Measurements from ENCODE around the gene SLC8B1.
"Not testable (repeated sequence)": the region's sequence is repeated elsewhere in the genome, so short reads cannot be mapped to it uniquely, and the experiment has no call there.

SLC8B1 gene

DNA sequence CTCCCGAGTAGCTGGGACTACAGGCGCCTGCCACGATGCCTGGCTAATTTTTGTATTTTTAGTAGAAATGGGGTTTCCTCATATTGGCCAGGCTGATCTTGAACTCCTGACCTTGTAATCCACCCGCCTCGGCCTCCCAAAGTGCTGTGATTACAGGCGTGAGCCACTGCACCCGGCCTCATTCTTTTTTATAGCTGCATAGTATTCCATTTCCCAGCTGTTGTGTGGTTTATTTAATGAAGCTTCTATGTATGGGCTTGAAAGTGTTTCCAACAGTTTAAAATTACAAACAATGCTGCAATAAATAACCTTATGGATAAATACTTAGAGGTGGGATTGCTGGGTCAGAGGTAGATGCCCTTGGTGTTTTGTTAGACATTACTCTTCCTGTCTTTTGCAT, 19.3 kb upstream of the SLC8B1 start:
- not testable (repeated sequence) for H3K9me3 ChIP-seq (ENCODE audit: control insufficient read depth, low read length); H4K91ac ChIP-seq (ENCODE audit: low read length); H3K4ac ChIP-seq (ENCODE audit: low read depth in 1 of 2, low read length in 2 of 2); H3K4me3 ChIP-seq (ENCODE audit: insufficient read depth in 1 of 2, low read depth in 1 of 2, low read length in 2 of 2); H3K36me3 ChIP-seq (ENCODE audit: control insufficient read depth in 1 of 2, insufficient read depth in 2 of 2, low read depth in 1 of 2, low read length in 2 of 2); H3K23ac ChIP-seq (ENCODE audit: low read length in 2 of 2); H3K14ac ChIP-seq (ENCODE audit: low read length in 2 of 2); H3K4me2 ChIP-seq (ENCODE audit: low read length, poor library complexity, severe bottlenecking); H2AK5ac ChIP-seq (ENCODE audit: low read length, severe bottlenecking); H3K18ac ChIP-seq (ENCODE audit: low read depth in 1 of 2, low read length in 2 of 2); H2BK5ac ChIP-seq (ENCODE audit: low read depth, low read length, poor library complexity, severe bottlenecking); H2BK15ac ChIP-seq (ENCODE audit: low read depth, poor library complexity, severe bottlenecking); H3K9ac ChIP-seq (ENCODE audit: low read length); H4K8ac ChIP-seq (ENCODE audit: low read length); H3K4me1 ChIP-seq (ENCODE audit: control insufficient read depth, insufficient read depth, low read depth, low read length); H2BK120ac ChIP-seq (ENCODE audit: low read depth, low read length); H2AFZ ChIP-seq (ENCODE audit: low read depth, low read length); H3K27me3 ChIP-seq (ENCODE audit: control insufficient read depth in 1 of 2, insufficient read depth in 1 of 2, low read length in 2 of 2); H2BK12ac ChIP-seq (ENCODE audit: low read length in 2 of 2); DNase-seq; H3K79me1 ChIP-seq (replicated peaks; ENCODE audit: low read length, poor library complexity, severe bottlenecking); H3K27ac ChIP-seq (ENCODE audit: low read length, poor library complexity, severe bottlenecking)
- WGBS: 92% methylated on average over 5 of the region's 7 CpGs

DNA sequence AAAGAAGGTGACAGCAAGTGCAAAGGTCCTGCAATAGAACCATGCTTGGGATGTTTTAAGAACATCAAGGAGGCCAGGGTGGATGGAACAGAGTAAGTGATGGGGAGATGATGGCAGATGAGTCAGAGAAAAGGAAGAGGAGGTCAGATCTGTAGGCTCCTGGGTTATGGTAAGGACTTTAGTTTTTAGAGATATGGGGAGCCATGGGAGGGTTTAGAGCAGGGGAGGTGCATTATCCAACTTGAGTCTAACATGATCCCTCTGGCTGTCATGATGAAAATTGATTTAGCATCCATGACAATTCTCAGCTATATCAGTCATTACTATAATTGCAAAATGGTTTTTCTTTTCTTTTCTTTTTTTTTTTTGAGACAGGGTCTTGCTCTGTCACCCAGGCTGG, 16.2 kb upstream of the SLC8B1 start:
- no peak overlapping the region for H3K9ac ChIP-seq (ENCODE audit: low read length)
- no peak overlapping the region for H2AFZ ChIP-seq (ENCODE audit: low read depth, low read length)

DNA sequence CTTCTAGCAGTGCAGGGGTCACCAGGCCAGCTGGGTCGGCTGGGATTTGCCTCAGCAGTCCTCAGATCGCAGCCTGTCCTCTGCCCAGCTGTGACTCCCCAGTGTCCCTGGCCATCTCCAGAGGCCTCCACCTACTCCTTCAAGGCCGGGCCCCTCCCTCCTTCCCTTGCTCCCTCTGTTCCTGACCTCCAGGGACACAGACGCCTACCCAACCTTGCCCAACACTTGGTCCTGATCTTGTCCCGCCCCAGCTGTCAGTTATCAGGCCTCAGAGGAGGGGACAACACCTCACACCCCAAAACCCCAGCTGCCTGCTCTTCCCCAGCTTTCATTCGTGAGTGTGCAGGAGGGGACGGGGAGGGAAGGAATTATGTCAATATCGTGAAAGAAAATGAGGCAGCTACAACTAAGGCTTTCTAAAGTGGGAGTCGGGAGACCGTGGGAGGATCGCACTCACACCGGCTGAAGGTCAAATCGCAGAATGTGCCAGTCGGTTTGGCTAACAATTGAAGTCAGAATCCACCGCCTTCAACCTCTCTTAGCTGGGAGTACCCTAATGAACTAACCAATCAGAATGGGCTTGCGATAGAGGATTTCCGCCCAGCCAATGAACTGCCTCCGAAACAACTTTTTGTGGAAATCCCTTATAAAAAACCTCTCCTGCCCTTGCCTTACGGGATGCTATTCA, 14.1 kb upstream of the SLC8B1 start:
- H4K91ac ChIP-seq (ENCODE audit: low read length): no peak overlapping the region
- peaks cover 0 to 11% of the 10 kb centered on the region in 2 experiments for H3K27me3 ChIP-seq (ENCODE audit: control insufficient read depth in 1 of 2, insufficient read depth in 1 of 2, low read length in 2 of 2)
- no peak overlapping the region for H2AK5ac ChIP-seq (ENCODE audit: low read length, severe bottlenecking)
- no peak overlapping the region for H2BK120ac ChIP-seq (ENCODE audit: low read depth, low read length)
- H3K36me3 ChIP-seq (ENCODE audit: control insufficient read depth in 1 of 2, insufficient read depth in 2 of 2, low read depth in 1 of 2, low read length in 2 of 2): no peaks in the 10 kb centered on the region
- WGBS: 81% methylated on average over 19 of the region's 19 CpGs
- no peak for DNase-seq
- no peak overlapping the region for H3K14ac ChIP-seq (ENCODE audit: low read length in 2 of 2)
- no peak overlapping the region for H4K8ac ChIP-seq (ENCODE audit: low read length)
- no peak overlapping the region for H3K4ac ChIP-seq (ENCODE audit: low read depth in 1 of 2, low read length in 2 of 2)
- no peak overlapping the region for H3K4me2 ChIP-seq (ENCODE audit: low read length, poor library complexity, severe bottlenecking)
- H2AFZ ChIP-seq (ENCODE audit: low read depth, low read length): no peak overlapping the region
- H3K4me3 ChIP-seq (ENCODE audit: insufficient read depth in 1 of 2, low read depth in 1 of 2, low read length in 2 of 2): no peak overlapping the region
- no peaks in the 10 kb centered on the region for H3K4me1 ChIP-seq (ENCODE audit: control insufficient read depth, insufficient read depth, low read depth, low read length)
- no peak overlapping the region for H2BK15ac ChIP-seq (ENCODE audit: low read depth, poor library complexity, severe bottlenecking)
- no peak overlapping the region for H3K9ac ChIP-seq (ENCODE audit: low read length)
- H3K18ac ChIP-seq (ENCODE audit: low read depth in 1 of 2, low read length in 2 of 2): no peak overlapping the region
- H3K79me1 ChIP-seq (replicated peaks; ENCODE audit: low read length, poor library complexity, severe bottlenecking): no peaks in the 10 kb centered on the region
- H3K27ac ChIP-seq (ENCODE audit: low read length, poor library complexity, severe bottlenecking): no peak overlapping the region
- H2BK12ac ChIP-seq (ENCODE audit: low read length in 2 of 2): no peak overlapping the region
- H3K9me3 ChIP-seq (ENCODE audit: control insufficient read depth, low read length): no peaks in the 10 kb centered on the region
- no peak overlapping the region for H3K23ac ChIP-seq (ENCODE audit: low read length in 2 of 2)
- no peak overlapping the region for H2BK5ac ChIP-seq (ENCODE audit: low read depth, low read length, poor library complexity, severe bottlenecking)

More for the DNA sequence above, 16.2 kb upstream of the SLC8B1 start:
- Histone ChIP-seq H3K27ac (ENCODE audit: low read length, poor library complexity, severe bottlenecking) (no peak overlapping the region), H3K79me1 (replicated peaks; ENCODE audit: low read length, poor library complexity, severe bottlenecking) (no peaks in the 10 kb centered on the region), H3K4me2 (ENCODE audit: low read length, poor library complexity, severe bottlenecking) (no peak overlapping the region), H2AK5ac (ENCODE audit: low read length, severe bottlenecking) (no peak overlapping the region), H2BK5ac (ENCODE audit: low read depth, low read length, poor library complexity, severe bottlenecking) (no peak overlapping the region), H3K4ac (ENCODE audit: low read depth in 1 of 2, low read length in 2 of 2) (no peak overlapping the region), H2BK15ac (ENCODE audit: low read depth, poor library complexity, severe bottlenecking) (no peak overlapping the region), H3K4me3 (ENCODE audit: insufficient read depth in 1 of 2, low read depth in 1 of 2, low read length in 2 of 2) (no peak overlapping the region), H3K36me3 (ENCODE audit: control insufficient read depth in 1 of 2, insufficient read depth in 2 of 2, low read depth in 1 of 2, low read length in 2 of 2) (no peaks in the 10 kb centered on the region), H3K14ac (ENCODE audit: low read length in 2 of 2) (no peak overlapping the region), H3K9me3 (ENCODE audit: control insufficient read depth, low read length) (no peaks in the 10 kb centered on the region), H3K4me1 (ENCODE audit: control insufficient read depth, insufficient read depth, low read depth, low read length) (no peaks in the 10 kb centered on the region), H3K27me3 (ENCODE audit: control insufficient read depth in 1 of 2, insufficient read depth in 1 of 2, low read length in 2 of 2) (peaks cover 0 to 11% of the 10 kb centered on the region in 2 experiments), H4K91ac (ENCODE audit: low read length) (no peak overlapping the region), H2BK120ac (ENCODE audit: low read depth, low read length) (no peak overlapping the region), H2BK12ac (ENCODE audit: low read length in 2 of 2) (no peak overlapping the region), H3K23ac (ENCODE audit: low read length in 2 of 2) (no peak overlapping the region), H3K18ac (ENCODE audit: low read depth in 1 of 2, low read length in 2 of 2) (no peak overlapping the region), H4K8ac (ENCODE audit: low read length) (no peak overlapping the region)
- DNase-seq: no peak

DNA sequence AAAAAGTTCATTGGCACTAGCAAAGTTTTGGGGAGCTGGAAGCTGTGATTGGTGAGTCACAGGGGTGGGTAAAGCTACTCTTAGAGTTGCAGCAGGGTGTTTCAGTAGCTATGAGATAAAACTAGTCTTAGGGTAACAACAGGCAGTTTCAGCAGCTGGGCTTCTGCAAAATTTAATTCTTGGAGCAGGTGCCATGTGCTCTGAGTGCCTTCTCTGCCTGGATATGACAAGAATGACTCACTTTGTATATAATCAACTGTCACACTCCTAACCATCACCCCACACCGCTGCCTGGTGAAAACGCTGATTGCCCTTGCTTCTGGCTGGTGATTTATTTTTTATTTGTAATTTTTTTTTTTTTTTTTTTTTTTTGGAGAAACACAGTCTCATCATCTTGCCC, 13.0 kb upstream of the SLC8B1 start:
- Histone ChIP-seq H3K14ac (ENCODE audit: low read length in 2 of 2) (no peak overlapping the region), H4K8ac (ENCODE audit: low read length) (no peak overlapping the region), H3K36me3 (ENCODE audit: control insufficient read depth in 1 of 2, insufficient read depth in 2 of 2, low read depth in 1 of 2, low read length in 2 of 2) (no peaks in the 10 kb centered on the region), H2BK5ac (ENCODE audit: low read depth, low read length, poor library complexity, severe bottlenecking) (no peak overlapping the region), H3K18ac (ENCODE audit: low read depth in 1 of 2, low read length in 2 of 2) (no peak overlapping the region), H3K4me3 (ENCODE audit: insufficient read depth in 1 of 2, low read depth in 1 of 2, low read length in 2 of 2) (no peak overlapping the region), H2BK15ac (ENCODE audit: low read depth, poor library complexity, severe bottlenecking) (no peak overlapping the region), H2BK120ac (ENCODE audit: low read depth, low read length) (no peak overlapping the region), H2AFZ (ENCODE audit: low read depth, low read length) (no peak overlapping the region), H3K4me1 (ENCODE audit: control insufficient read depth, insufficient read depth, low read depth, low read length) (no peaks in the 10 kb centered on the region), H2AK5ac (ENCODE audit: low read length, severe bottlenecking) (no peak overlapping the region), H4K91ac (ENCODE audit: low read length) (no peak overlapping the region), H3K79me1 (replicated peaks; ENCODE audit: low read length, poor library complexity, severe bottlenecking) (no peaks in the 10 kb centered on the region), H3K9me3 (ENCODE audit: control insufficient read depth, low read length) (no peaks in the 10 kb centered on the region), H3K27me3 (ENCODE audit: control insufficient read depth in 1 of 2, insufficient read depth in 1 of 2, low read length in 2 of 2) (peaks cover 0 to 11% of the 10 kb centered on the region in 2 experiments), H3K23ac (ENCODE audit: low read length in 2 of 2) (no peak overlapping the region), H2BK12ac (ENCODE audit: low read length in 2 of 2) (no peak overlapping the region), H3K4me2 (ENCODE audit: low read length, poor library complexity, severe bottlenecking) (no peak overlapping the region), H3K4ac (ENCODE audit: low read depth in 1 of 2, low read length in 2 of 2) (no peak overlapping the region), H3K27ac (ENCODE audit: low read length, poor library complexity, severe bottlenecking) (no peak overlapping the region), H3K9ac (ENCODE audit: low read length) (no peak overlapping the region)
- WGBS: no CpG with 5 or more reads among the region's 2 CpGs
- DNase-seq: no peak

All from mesenchymal stem cell (in vitro differentiated cells and primary cell).